NB4 (cell line): ENCODE data around the gene CCDC73.

Experiments used
- DNase-seq: peaks from one replicate; pipeline ENCODE4 v3.0.0; 2010; ENCODE audit warnings: low read depth
- H3K4me3 ChIP-seq: one replicate; pipeline ENCODE4 v1.5.1; 2011; ENCODE audit warnings: mild to moderate bottlenecking, low read depth, low read length, moderate library complexity
- CTCF ChIP-seq: IDR thresholded peaks from one replicate; pipeline ENCODE4 v1.5.1; 2012; ENCODE audit warnings: low read depth, low read length
- MYC ChIP-seq: IDR thresholded peaks from 2 replicates; pipeline ENCODE4 v1.6.1; 2011; ENCODE audit warnings: low read depth, low read length
- POLR2A ChIP-seq: IDR thresholded peaks from 2 replicates; pipeline ENCODE4 v1.6.1; 2011; ENCODE audit warnings: mild to moderate bottlenecking; ENCODE audit not compliant: insufficient read length; ENCODE audit errors: extremely low read depth
- TF ChIP-seq, protein P1 (sequence below): IDR thresholded peaks from 2 replicates; pipeline ENCODE4 v1.6.1; 2011; ENCODE audit warnings: low read depth, low read length

The CCDC73 gene

GRCh38 chr11:32794439-32794838 lies at the start of gene CCDC73:
Gene CCDC73 (minus strand): TSS chr11:32794662. CDS start chr11:32760243, 34,419 bp downstream.
- H3K4me3 ChIP-seq: no peak within 1 kb of the TSS
- no peak for DNase-seq
- TF ChIP-seq CTCF (no peak), MYC (no peak), POLR2A (no peak)
- TF ChIP-seq, protein P1, sequence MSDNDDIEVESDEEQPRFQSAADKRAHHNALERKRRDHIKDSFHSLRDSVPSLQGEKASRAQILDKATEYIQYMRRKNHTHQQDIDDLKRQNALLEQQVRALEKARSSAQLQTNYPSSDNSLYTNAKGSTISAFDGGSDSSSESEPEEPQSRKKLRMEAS: no peak

- no peak for DNase-seq
- TF ChIP-seq, protein P1: no peak
- TF ChIP-seq POLR2A: no peak
- no peak for TF ChIP-seq MYC
- TF ChIP-seq CTCF: no peak
- no peak overlapping the region for H3K4me3 ChIP-seq
Measured at GRCh38 chr11:32843544-32843943, 49.1 kb upstream of the CCDC73 start.

DNA sequence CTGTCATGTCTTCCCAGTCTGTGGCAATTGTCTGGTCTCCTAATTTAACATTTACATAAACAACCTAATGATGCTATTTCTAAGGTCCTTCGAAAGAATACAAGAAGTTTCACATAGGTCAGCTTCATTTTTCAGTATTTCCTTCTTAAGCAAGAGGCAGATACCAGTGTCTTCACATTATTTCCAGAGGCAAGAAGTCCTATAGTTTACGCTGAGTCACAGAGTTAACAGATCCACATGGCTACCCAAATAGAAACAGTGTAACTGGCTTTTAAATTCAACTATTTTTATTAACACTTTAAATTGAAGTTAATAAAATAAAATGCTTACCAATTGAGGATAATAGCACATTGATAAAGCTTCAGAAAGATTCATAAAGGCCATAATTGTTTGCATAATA lies 46.1 kb upstream of the CCDC73 start:
- no peak overlapping the region for H3K4me3 ChIP-seq
- TF ChIP-seq, protein P1: no peak
- TF ChIP-seq CTCF (no peak), POLR2A (no peak), MYC (no peak)
- DNase-seq: no peak

DNA sequence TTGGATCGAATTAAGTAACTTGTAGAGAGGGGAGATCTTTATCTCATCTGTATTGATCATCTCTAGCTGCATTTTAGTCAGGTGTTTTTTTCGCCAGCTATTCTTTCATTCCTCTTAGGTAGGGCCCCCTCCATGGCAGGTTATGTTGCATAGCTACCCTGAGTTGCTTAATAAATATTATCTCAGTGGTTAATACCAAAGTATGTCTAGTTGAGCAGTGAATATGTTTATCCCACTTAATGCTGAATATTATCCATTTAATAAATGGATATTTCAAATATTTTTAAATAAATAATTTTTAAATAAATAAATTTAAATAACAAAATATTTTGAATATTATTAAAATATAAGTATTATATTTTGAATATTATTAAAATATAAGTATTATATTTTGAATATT lies 44.8 kb upstream of the CCDC73 start:
- no peak overlapping the region for H3K4me3 ChIP-seq
- DNase-seq: no peak
- TF ChIP-seq, protein P1: no peak
- TF ChIP-seq MYC (no peak), CTCF (no peak), POLR2A (no peak)

DNA sequence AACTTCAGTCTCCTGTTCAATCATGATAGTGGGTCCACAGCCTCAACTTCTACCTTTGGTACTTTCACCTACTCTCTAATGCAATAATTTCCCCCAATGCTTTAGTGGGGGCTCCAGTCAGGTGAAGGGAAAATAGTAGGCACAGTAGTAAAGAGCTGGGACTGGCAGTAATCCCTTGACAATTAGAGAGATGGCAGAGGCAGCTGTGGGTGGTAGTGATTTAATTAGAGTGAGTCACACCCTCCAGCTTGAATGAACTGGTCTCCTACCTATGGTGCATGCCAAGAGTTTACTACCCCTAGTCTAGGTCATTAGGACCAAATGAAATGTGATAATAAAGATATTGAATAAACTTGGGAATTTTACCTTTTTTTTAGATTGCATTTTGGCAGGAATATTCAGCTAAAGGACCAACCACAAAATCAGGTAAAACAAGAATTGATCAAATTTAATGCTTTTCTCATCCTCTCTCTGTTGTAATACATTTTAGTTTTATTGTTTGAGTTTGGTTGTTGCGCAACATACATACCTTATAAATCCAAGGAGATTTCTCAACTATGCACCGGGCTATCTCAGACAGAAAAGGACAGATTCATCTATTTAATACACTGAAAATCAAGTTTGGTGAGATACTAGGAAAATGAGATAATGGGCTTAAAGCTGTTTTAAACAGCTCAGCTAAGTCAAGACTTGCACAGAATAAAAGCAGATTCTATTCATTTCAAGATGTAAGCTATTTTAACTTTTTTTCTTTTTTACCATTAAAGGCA lies 44.2 kb upstream of the CCDC73 start:
- TF ChIP-seq MYC: no peak
- TF ChIP-seq, protein P1: no peak
- TF ChIP-seq CTCF: no peak
- TF ChIP-seq POLR2A: no peak
- peak; percentile 22 for DNase-seq
- no peak overlapping the region for H3K4me3 ChIP-seq
